Inferior parietal cortex (tissue), 1 donor: ENCODE data around the gene TOP2B.

ENCODE experiments used
- DNase-seq: peaks from one replicate; pipeline ENCODE4 v3.0.0-alpha.2; 2016; ENCODE audit errors: extremely low spot score

The TOP2B gene

GRCh38 chr3:25584011-25584789, 80.5 kb downstream of the TOP2B start:
- DNase-seq = no peak

GRCh38 chr3:25583343-25583742, 81.4 kb downstream of the TOP2B start:
- DNase-seq = no peak

GRCh38 chr3:25582242-25582641, 82.5 kb downstream of the TOP2B start:
- no peak for DNase-seq

GRCh38 chr3:25581823-25582222, 82.9 kb downstream of the TOP2B start:
- DNase-seq = no peak

- DNase-seq = no peak
Measured at GRCh38 chr3:25581335-25581734, 83.4 kb downstream of the TOP2B start.

- DNase-seq = no peak
Measured at GRCh38 chr3:25580534-25580933, 84.2 kb downstream of the TOP2B start.

- no peak for DNase-seq
Measured at GRCh38 chr3:25578059-25578458, 86.6 kb downstream of the TOP2B start.

- no peak for DNase-seq
Measured at GRCh38 chr3:25576831-25577454, 87.8 kb downstream of the TOP2B start.

- DNase-seq = no peak
Measured at GRCh38 chr3:25576146-25576545, 88.6 kb downstream of the TOP2B start.

GRCh38 chr3:25575001-25575400, 89.7 kb downstream of the TOP2B start:
- DNase-seq = no peak

GRCh38 chr3:25574172-25574765, 90.4 kb downstream of the TOP2B start:
- DNase-seq = no peak

- no peak for DNase-seq
Measured at GRCh38 chr3:25573386-25574171, 91.1 kb downstream of the TOP2B start.

GRCh38 chr3:25572919-25573385, 91.8 kb downstream of the TOP2B start:
- no peak for DNase-seq

GRCh38 chr3:25572336-25572735, 92.4 kb downstream of the TOP2B start:
- DNase-seq = no peak

- no peak for DNase-seq
Measured at GRCh38 chr3:25571285-25571684, 93.4 kb downstream of the TOP2B start.

- DNase-seq = no peak
Measured at GRCh38 chr3:25568525-25569078, 96.1 kb downstream of the TOP2B start.

- no peak for DNase-seq
Measured at GRCh38 chr3:25567806-25568524, 96.7 kb downstream of the TOP2B start.

GRCh38 chr3:25567388-25567787, 97.3 kb downstream of the TOP2B start:
- no peak for DNase-seq

- DNase-seq = no peak
Measured at GRCh38 chr3:25566358-25566920, 98.3 kb downstream of the TOP2B start.

GRCh38 chr3:25565807-25566206, 98.9 kb downstream of the TOP2B start:
- DNase-seq = no peak

GRCh38 chr3:25564075-25564474, 100.6 kb downstream of the TOP2B start:
- DNase-seq = no peak
